Activated T-helper 1 cell treated with Interleukin-2 at 50 U/mL for 16 hours (primary cell): ENCODE data around the gene PPP1R9B.

Experiments
- DNase-seq: peaks from one replicate; pipeline ENCODE4 v3.0.0-alpha.2; 2020; ENCODE audit warnings: low read depth

PPP1R9B gene

DNA sequence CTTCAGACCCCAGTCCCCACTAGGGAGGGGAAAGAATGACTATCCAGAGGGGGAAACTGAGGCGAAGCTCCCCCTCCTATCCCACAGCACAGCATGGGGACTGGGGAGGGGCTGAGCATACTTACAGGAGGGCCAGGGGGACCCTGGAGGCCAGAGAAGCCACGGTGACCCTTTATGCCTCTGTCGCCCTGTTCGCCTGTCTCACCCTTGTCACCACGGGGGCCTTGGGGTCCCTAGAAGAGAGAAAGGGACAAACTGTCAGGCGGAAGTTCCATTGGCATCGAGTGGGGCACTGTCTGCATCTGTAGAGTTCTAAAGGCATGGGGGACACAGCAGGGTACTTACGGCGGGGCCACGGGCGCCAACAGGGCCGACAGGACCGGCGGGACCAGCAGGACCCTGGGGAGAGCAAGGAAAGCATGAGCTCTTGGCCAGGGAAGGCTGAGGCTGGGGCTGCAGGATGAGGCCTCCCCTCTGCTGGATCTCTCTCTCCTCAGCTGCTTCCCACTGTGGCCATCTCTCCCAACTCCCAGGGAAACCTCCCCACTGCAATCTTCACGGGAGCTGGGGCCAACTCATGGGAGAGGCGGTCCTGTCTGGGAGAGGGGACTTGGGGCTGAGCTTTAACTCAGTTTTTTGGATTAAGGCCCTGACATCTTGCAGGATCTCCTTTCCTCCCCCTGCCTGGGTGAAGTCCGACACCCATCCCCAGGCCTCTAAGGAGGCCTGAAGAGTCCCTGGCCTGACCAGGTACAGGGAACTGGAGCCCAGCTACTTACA lies 37.5 kb upstream of the PPP1R9B start:
- DNase-seq = no peak

DNA sequence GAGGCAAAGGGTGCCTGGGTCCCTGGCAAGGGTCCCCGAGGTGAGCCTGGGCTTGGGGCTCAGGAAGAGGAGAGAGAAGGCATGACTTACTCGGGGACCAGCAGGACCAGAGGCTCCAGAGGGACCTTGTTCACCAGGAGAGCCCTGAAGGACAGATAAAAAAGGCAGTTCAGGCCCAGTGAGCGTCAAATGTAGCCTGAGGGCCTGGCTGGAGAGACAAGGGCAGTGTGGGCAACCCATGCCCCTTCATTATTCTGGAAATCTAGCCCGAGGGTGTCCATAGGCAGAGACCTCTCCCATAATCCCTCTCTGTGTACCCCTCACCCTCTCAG lies 36.9 kb upstream of the PPP1R9B start:
- no peak for DNase-seq

DNA sequence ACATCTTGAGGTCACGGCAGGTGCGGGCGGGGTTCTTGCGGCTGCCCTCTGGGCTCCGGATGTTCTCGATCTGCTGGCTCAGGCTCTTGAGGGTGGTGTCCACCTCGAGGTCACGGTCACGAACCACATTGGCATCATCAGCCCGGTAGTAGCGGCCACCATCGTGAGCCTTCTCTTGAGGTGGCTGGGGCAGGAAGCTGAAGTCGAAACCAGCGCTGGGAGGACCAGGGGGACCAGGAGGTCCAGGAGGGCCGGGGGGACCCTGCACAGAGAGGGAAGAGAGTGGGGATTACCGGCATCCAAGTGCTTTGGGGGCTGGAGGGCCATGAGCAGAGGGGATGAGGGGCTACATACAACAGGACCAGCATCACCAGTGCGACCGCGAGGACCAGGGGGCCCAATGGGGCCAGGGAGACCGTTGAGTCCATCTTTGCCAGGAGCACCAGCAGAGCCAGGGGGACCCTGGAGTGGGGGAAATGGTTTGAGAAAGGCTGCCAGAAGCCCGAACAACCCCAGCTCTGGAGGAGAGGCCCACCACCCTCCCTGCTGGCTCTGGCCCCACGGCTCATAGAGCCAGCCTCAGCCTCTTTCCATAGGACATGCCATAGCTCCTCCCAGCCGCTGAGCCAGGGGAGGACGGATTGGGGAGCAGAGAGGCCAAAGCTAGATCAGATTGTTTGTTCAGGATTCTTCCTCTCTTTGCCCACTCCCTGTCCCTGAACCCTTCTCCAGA lies 36.4 kb upstream of the PPP1R9B start:
- no peak for DNase-seq

DNA sequence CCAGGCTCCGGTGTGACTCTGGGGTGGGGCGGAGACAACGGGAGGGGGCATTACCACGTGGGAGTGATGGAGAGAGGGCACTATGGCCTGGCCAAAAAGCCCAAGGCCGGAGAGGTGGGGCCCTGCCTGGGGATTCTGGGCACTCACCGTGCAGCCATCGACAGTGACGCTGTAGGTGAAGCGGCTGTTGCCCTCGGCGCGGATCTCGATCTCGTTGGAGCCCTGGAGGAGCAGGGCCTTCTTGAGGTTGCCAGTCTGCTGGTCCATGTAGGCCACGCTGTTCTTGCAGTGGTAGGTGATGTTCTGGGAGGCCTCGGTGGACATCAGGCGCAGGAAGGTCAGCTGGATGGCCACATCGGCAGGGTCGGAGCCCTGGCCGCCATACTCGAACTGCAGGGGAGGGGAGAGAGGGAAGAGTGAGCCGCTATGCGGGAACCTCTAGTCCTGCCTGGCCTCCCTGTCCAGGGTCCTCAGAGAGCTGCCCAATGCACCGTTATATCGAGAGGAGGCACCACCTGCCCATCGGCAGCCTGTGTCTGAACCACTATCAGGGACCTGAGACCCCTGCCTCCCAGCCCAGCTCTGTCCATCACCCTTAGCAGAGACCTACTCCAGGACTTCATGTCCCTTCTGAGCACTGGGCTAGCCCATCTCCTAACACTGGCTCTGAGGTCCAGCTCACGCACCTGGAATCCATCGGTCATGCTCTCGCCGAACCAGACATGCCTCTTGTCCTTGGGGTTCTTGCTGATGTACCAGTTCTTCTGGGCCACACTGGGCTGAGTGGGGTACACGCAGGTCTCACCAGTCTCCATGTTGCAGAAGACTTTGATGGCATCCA lies 35.4 kb upstream of the PPP1R9B start:
- no peak for DNase-seq

DNA sequence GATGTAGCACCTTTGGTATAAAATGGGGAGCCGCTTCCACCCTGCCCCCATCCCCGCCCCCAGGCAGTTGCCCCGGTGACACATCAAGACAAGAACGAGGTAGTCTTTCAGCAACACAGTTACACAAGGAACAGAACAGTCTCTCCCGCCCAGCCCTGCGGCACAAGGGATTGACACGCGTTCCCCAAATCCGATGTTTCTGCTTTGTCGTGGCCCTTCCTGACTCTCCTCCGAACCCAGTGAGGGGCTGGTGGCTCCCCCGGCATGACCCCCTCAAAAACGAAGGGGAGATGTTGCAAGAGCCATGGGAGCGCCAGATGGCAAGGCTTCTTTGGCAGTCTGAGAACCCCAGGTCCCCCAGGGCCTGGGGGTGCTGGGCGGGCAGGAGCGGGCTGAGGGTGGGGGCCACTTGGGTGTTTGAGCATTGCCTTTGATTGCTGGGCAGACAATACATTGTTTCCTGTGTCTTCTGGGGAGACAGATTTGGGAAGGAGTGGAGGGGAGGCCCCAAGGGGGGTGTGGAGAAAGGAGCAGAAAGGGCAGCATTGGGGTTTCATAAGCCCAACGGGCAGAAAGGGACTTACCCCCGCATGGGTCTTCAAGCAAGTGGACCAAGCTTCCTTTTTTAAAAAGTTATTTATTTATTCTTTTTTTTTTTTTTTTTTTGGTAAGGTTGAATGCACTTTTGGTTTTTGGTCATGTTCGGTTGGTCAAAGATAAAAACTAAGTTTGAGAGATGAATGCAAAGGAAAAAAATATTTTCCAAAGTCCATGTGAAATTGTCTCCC lies 34.3 kb upstream of the PPP1R9B start:
- no peak for DNase-seq

DNA sequence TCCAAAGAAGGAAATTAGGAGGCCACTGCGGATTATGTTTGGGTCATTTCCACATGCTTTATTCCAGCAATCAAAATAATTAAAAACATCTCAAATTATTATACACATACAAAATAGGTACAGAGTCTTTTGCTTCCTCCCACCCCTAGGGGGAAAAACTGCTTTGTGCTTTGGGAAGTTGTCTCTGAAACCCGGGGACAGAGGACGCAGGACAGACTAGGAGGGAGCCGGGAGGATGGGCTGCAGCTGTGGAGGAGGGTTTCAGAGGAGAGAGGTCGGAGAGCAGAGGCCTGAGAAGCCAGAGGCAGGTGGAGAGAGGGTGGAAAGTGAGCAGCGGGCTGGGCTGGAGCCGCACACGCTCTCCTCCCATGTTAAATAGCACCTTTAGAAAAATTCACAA lies 33.6 kb upstream of the PPP1R9B start:
- no peak for DNase-seq

DNA sequence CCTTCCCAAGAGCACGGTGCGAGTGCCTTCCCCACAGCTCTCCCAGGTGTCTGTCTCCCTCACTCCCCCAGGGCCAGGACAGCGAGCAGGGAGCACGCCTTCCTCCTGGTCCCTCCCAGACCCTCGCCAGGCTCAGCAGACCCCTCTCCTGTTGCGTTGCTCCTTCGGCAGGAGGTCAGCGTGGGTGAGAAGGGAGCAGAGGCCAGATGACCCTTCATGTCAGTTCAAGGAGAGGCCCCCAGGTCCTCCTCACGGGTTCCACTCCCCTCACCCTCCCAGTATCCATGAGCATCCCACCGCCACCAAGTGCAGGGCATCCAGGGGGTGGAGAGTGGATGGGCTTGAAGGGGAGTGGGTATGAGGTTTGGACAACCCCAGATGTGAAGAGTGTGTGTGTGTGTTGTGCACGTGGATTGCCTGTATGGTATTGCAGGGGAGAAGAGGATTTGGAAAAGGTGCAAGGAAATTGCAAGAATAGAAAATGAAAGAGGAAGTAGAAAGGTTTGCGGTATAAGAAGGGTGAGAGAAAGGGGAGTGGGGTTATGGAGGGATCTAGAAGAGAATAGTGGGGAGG lies 33.0 kb upstream of the PPP1R9B start:
- DNase-seq = no peak

DNA sequence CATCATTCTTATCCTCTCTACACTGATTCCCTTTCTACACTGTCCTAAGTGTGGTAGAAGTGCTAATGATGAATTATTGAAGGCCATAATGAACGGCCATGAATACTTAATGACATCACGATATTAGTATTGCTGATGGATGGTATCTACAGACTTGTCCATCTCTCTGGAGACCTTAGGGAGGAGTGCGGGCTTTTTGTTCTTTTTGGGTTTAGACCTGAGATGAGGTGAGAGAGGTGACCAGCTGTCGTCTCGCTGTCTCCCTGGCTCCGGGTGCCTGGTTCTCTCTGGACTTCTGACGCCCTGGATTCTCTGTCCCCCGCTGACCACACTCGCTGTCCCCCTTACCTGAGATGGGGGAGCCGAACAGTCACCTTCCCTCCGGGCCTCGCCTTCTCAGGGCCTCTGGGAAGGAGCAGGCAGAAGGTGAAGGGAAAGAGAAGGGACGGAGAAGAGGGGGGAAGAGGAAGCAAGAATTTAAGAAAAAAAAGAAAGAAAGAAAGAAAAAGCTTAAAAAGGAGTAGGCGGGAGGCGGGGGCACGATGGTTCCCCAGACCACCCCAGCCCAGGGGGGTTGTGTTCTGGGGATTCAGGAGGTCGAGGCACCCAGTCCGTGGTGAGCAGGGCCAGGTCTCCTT lies 32.4 kb upstream of the PPP1R9B start:
- no peak for DNase-seq

DNA sequence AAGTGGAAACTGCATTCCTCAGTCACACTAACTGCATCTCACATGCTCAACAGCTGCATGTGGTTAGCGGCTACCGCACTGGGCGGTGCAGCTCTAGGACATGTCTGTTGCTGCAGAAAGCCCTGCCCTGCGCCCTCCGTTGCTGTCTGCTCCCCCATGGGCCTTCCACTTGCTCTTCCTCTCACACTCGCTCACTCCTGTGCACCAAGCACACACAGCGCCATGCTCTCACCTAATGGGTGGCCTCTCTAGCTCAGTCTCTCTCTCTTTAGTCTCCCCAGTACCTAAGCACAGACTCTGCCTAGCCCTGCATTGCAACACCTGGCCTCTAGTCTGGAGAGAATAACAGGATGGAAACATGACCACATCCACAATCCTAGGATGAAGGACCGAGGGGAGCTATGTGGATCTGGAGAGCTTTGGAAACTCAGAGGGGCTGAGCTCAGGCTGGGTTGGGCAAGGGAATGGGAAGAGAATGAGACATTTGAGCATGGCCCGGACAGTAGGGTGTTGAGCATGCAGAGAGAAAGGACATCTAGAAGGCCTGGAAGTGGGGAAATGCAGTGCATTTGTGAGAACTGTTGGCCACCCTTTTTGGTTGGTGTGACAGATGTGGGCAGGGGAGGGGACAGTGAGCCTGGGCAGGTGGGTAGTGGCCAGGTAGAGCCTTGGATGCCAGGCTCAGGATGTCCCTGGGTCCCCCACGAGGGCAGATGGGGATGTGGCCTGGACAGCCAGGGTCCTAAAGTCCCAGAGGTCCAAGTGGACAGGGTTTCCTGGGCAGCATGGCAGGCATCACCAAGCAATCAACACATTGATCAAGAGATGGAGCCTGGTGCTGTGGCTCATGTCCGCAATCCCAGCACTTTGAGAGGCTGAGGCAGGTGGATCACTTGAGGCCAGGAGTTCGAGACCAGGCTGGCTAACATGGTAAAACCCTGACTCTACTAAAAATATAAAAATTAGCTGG lies 31.4 kb upstream of the PPP1R9B start:
- DNase-seq = no peak

DNA sequence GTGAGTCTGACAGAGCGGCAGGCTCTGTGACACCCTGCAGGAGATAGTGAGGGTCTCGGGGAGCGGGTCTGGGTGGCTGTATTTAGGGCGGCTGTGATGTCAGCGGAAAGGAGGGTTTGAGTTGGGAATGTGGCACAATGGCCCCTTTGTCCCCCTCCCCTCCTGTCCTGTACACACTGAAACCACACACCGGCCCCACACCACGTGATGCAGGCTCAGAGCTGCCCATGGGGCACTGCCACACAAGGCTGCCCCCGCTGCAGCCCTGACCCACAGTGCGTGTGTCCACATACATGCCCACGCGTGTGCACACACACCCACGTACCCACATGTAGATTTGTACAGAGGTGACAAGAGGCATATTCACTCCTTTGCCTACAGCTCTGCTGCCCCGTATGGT lies 30.7 kb upstream of the PPP1R9B start:
- DNase-seq = no peak

DNA sequence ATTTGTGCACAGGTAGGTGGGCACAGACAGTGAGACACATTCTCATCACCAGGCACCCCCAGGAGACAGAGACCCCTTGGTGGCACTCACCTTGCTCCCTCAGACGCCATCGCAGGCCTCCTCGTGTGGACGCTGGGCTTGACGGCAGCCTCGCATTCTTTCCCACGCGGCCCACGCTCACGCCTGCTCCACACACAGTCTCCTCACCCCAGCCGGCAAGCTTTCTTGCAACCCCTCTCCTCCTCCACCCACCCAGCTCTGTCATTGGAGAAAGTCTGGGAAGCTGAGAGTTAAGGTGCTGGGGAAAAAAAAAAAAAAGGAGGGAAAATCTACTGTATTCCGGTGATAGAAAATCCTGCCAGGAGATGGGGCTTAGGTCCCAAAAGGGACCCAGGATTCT lies 30.1 kb upstream of the PPP1R9B start:
- no peak for DNase-seq

DNA sequence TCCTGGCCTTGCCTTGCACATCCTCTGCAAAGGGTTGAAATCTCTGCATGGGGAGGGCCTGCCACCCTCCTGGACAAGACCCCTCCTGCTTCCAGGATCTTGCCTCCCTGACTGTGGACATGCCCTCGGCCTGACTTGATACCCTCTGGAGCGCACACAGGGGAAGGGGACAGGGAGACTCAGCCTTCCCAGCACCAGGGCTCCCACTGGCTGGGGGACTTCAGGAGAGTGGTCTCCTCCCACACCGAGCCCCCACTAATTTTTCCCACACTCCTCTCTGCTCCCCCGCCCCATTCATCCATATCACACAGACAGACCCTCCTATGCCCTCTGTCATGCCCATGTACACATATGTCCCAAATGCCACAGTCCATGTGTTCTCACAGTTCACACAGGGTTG lies 29.6 kb upstream of the PPP1R9B start:
- DNase-seq = no peak

DNA sequence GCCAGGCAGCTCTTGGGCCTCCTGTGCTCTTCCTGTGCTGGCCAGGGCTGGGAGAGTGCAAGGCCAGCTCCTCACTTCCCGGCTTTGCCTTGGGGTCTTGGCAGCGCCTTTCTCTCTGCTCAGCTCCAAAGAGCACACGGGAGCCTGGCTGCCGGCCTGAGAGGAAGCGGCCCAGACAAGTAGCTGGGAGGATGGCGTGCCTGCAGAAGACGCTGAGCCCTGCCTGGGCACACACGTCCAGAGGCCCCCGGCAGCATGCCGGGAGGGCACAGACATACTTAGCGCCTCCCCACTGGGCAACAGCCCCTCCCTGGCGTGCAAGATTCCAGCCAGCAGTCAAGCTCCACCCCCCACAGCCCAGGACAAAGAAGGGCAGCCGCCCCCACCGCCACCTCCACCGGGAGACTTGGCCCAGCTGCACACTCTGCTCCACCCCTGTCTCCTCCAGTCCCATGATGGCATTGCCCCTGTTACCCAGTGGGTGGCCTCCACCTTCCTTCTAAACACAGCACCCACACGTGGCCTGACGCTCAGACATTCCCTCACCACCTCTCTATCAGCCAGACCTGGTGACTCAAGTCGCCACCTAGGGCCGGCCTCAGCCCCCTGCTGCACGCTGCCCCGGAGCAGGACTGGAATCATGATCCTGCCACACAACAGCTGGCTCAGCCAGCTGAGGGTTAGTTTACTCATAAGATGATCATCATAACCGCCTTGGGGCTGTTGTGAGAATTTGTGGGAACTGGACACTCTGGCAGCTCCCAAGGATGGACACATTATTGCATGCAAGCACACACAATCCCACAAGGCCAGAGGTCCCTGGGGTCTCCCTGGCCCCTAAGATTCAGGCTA lies 27.7 kb upstream of the PPP1R9B start:
- DNase-seq = peak; percentile 27

DNA sequence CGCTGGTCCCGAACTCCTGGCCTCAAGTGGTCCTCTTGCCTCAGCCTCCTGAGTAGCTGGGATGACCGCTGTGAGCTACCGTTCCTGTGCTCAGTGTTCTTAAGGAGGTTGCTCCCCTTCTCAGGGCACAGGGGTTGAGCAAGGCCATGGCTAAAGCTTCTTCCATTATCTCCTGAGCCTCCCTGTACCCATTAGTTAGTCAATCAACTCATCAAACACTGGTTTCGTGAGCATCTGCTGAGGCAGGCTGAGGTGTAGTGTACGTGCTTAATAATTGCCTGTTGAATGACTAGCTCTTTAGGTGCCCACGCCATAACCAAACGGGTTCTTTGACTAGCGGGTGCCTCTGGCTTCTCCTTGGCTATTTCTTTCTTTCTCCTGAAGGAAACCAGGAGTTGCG lies 27.0 kb upstream of the PPP1R9B start:
- no peak for DNase-seq

DNA sequence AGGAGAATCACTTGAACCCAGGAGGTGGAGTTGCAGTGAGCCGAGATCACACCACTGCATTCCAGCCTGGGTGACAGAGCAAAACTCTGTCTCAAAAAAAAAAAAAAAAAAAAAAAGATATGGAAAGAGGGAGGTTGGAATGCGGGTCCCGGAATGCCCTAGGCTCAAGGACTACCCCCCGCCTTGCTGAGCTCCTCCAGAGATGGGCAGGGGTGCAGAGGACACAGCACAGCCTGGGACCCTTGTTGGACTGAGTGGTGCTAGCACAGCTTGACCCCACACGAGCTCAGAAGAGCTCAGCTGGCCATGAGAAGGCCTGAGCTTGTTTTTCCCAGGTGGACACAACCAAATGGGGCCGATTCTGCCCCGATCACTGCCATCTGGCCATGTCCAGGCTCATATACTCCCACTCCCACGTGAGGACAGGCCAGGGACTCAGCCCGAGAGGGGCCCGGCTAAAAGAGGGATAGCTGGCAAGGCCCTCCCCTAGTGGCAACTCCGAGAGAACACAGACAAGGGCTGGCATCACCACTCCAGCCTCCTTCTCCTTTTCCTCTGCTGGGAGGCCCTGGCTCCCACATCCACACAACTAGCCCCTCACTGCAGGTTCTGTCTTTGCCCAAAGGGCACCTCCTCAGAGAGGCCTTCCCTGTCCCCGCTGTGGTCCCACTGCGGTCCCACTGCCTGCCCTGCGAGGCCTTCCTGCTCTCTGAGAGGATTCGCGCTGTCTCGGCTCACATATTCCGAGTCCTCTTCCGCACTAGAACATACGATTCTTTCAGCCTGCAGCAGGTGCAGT lies 26.3 kb upstream of the PPP1R9B start:
- DNase-seq = no peak

DNA sequence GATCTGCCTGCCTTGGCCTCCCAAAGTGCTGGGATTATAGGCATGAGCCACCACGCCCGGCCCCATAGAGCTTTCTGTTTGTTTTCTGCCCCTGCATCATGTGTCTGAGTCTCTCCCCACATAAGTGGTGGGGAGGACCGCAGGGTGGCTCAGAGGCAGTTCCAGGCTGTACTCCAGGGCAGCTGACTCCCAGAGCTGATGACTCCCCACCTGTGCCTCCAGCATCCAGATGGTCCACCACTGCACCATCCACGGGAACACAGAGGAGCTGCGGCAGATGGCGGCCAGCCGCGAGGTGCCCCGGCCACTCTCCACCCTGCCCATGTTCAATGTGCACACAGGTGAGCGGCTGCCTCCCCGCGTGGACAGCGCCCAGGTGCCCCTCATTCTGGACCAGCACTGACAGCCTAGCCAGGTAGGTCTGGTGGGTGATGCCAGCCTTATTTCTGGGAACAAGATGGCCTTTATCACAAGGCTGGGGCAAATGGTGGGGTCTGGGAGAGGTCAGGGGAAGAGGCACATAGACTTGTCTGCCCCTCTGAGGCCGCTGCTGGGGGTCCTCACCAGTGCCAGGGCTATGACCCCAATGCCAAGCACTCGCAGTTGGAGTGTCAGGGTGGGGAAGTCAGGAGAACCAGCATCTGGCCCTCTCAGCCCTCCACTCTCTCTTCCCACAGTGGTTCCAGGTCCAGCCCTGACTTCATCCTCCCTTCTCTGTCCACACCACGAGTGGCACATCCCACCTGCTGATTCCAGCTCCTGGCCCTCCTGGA lies 24.7 kb upstream of the PPP1R9B start:
- no peak for DNase-seq

DNA sequence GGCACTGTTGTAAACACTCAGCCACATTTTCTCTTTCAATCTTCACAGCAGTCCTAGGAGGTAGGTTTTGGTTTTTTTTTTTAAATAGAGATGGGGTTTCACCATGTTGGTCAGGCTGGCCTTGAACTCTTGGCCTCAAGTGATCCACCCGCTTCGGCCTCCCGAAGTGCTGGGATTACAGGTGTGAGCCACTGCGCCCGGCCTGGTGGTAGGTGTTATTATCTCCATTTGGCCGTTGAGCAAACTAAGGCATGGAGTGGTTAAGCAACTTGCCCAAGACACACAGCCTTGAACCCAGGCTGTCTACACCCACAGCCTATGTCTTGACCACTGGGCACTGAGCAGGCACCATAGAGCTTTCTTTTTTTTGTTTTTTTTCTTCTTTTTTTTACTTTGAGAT lies 24.0 kb upstream of the PPP1R9B start:
- DNase-seq = no peak
